Breast epithelium (tissue), 4 donors: Measurements from ENCODE around the gene STXBP4. TPM values are rescaled to one million over a fixed set of nuclear protein-coding genes. Genes with fewer than 3 reads are reported as not detected.

ENCODE experiments used
- DNase-seq, 2 donors: peaks; one replicate each; pipeline ENCODE4 v3.0.0-alpha.2; 2019; ENCODE audit warnings: low spot score in 2 of 2
- H3K27ac ChIP-seq, 2 donors: fragments of 200-600 bp; sonication (generic) in 1 of 2; one replicate each; pipeline ENCODE4 v1.5.1; 2016 to 2019; ENCODE audit warnings: mild to moderate bottlenecking in 1 of 2
- H3K27me3 ChIP-seq, 2 donors: fragments of 200-600 bp; sonication (generic) in 1 of 2; one replicate each; pipeline versions ENCODE4 v1.5.1 to v1.6.0; 2017 to 2019; ENCODE audit warnings: control low read depth in 1 of 2, mild to moderate bottlenecking in 1 of 2
- H3K36me3 ChIP-seq: fragments of 200-600 bp; one replicate; pipeline ENCODE4 v1.5.1; 2019
- H3K4me1 ChIP-seq, 2 donors: fragments of 200-600 bp; sonication (generic); one replicate each; pipeline ENCODE4 v1.5.1; 2016 to 2019; ENCODE audit warnings: control low read depth in 1 of 2
- H3K4me3 ChIP-seq, 3 donors: fragments of 200-600 bp; sonication (generic); 1 replicate in 2 of 3; 2 replicates in 1 of 3; pipeline ENCODE4 v1.5.1; 2016 to 2019; ENCODE audit warnings: mild to moderate bottlenecking in 3 of 3, moderate library complexity in 2 of 3
- H3K9me3 ChIP-seq, 2 donors: fragments of 200-600 bp; sonication (generic) in 1 of 2; one replicate each; pipeline ENCODE4 v1.5.1; 2016 to 2019; ENCODE audit warnings: control low read depth in 1 of 2
- POLR2A ChIP-seq: fragments of 450-650 bp; IDR thresholded peaks from one replicate; pipeline ENCODE4 v1.6.1; 2016; ENCODE audit warnings: antibody characterized with exemption, mild to moderate bottlenecking, moderate library complexity
- POLR2AphosphoS5 ChIP-seq, 3 donors: sonication (generic); formaldehyde crosslinking; IDR thresholded peaks; one replicate each; pipeline ENCODE4 v1.6.1; 2017; ENCODE audit warnings: antibody characterized with exemption in 3 of 3
- intact Hi-C: fragments of 100-400 bp; cut with DNase I; formaldehyde crosslinking; loops from one replicate; pipeline ENCODE4 v1.15.1; 2023; ENCODE audit warnings: low total_unique reads
- total RNA-seq, 3 donors: library from RNA; depleted of rRNA; stranded (reverse); fragments of >200 nt; gene quantifications; one replicate each; pipeline ENCODE4 v1.1.0, GENCODE V29; 2016
- TF ChIP-seq, protein P1 (sequence below), 3 donors: fragments of 450-650 bp; IDR thresholded peaks; one replicate each; pipeline ENCODE4 v1.5.1; 2016 to 2017; ENCODE audit warnings: antibody characterized with exemption in 3 of 3, mild to moderate bottlenecking in 3 of 3, moderate library complexity in 3 of 3

STXBP4 gene
- total RNA-seq, 3 donors from 2014 or later: 10.4 to 29.2 (median 20.2) TPM

DNA sequence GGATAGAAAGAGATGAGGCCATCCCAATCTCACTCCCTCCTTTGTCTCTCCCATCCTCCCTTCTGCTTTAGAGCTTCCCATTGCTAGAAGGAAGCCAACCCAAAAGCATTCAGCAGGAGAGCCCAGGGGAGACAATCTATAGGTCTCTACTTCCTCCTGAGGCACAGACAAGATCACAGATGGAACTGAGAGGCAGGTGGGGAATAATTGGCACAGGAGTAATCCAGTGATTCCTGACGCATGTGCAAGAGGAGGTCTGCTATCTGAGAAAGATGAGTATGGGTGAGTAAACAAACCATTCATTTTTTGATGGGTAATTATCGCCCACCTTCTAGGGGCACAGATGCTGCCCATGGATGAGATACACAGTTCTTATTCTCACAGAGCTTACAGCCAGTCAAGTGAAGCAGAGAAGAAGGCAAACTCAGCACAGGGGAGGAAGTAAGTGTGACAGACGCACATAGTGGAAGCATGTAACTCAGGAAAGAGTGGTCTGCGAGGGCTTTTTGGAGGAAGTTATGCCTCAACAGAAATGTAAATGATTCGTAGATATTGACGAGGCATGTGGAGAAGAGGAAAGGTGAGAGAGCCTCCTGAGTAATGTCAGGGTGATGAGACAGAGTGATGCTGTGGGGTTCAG is 207.3 kb downstream of the STXBP4 start:
- Histone ChIP-seq H3K4me3 (no peak overlapping the region), H3K9me3 (peaks cover 0 to 3% of the 10 kb centered on the region in 2 donors), H3K27ac (no peak overlapping the region), H3K4me1 (no peaks in the 10 kb centered on the region), H3K27me3 (no peaks in the 10 kb centered on the region), H3K36me3 (no peaks in the 10 kb centered on the region)
- DNase-seq: no peak
- TF ChIP-seq, protein P1, sequence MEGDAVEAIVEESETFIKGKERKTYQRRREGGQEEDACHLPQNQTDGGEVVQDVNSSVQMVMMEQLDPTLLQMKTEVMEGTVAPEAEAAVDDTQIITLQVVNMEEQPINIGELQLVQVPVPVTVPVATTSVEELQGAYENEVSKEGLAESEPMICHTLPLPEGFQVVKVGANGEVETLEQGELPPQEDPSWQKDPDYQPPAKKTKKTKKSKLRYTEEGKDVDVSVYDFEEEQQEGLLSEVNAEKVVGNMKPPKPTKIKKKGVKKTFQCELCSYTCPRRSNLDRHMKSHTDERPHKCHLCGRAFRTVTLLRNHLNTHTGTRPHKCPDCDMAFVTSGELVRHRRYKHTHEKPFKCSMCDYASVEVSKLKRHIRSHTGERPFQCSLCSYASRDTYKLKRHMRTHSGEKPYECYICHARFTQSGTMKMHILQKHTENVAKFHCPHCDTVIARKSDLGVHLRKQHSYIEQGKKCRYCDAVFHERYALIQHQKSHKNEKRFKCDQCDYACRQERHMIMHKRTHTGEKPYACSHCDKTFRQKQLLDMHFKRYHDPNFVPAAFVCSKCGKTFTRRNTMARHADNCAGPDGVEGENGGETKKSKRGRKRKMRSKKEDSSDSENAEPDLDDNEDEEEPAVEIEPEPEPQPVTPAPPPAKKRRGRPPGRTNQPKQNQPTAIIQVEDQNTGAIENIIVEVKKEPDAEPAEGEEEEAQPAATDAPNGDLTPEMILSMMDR (IDR thresholded peaks at IDR 0.05): no peak
- TF ChIP-seq POLR2A (no peak), POLR2AphosphoS5 (IDR thresholded peaks at IDR 0.05) (no peak)
- intact Hi-C loops: no loop called here

GRCh38 chr17:55177159-55177854 is 208.7 kb downstream of the STXBP4 start:
- Histone ChIP-seq H3K4me1 (no peaks in the 10 kb centered on the region), H3K4me3 (no peak overlapping the region), H3K9me3 (peaks cover 3 to 4% of the 10 kb centered on the region in 2 donors), H3K27ac (peak overlapping the region in 1 of 2 donors; percentile 21), H3K27me3 (no peaks in the 10 kb centered on the region), H3K36me3 (no peaks in the 10 kb centered on the region)
- intact Hi-C loops: no loop called here
- DNase-seq: no peak
- TF ChIP-seq, protein P1 (IDR thresholded peaks at IDR 0.05): no peak
- no peak for TF ChIP-seq POLR2A
- TF ChIP-seq POLR2AphosphoS5 (IDR thresholded peaks at IDR 0.05): no peak

DNA sequence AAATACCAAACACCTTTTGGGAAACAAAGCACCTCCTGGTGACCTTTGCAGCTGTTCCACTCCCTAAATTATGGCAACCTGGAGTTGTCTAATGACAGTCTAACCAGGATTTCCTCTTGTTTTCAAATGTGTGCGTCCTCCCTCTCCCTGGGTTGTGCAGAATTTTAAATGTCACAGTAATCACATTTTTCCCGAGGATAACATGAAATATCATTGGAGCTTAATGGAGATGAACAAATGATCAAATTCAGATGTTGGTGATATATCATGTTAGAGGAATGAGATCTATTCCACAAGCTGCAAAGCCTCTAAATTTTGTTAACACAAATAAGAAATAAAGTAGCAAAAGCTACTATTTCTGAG is 209.3 kb downstream of the STXBP4 start:
- no peak overlapping the region for H3K4me3 ChIP-seq
- no peaks in the 10 kb centered on the region for H3K36me3 ChIP-seq
- H3K27me3 ChIP-seq: no peaks in the 10 kb centered on the region
- no peak overlapping the region for H3K27ac ChIP-seq
- no peak for DNase-seq
- TF ChIP-seq POLR2A: no peak
- TF ChIP-seq POLR2AphosphoS5 (IDR thresholded peaks at IDR 0.05): no peak
- TF ChIP-seq, protein P1 (IDR thresholded peaks at IDR 0.05): no peak
- H3K9me3 ChIP-seq: peaks cover 3 to 8% of the 10 kb centered on the region in 2 donors
- no peaks in the 10 kb centered on the region for H3K4me1 ChIP-seq
- intact Hi-C loops: no loop called here

DNA sequence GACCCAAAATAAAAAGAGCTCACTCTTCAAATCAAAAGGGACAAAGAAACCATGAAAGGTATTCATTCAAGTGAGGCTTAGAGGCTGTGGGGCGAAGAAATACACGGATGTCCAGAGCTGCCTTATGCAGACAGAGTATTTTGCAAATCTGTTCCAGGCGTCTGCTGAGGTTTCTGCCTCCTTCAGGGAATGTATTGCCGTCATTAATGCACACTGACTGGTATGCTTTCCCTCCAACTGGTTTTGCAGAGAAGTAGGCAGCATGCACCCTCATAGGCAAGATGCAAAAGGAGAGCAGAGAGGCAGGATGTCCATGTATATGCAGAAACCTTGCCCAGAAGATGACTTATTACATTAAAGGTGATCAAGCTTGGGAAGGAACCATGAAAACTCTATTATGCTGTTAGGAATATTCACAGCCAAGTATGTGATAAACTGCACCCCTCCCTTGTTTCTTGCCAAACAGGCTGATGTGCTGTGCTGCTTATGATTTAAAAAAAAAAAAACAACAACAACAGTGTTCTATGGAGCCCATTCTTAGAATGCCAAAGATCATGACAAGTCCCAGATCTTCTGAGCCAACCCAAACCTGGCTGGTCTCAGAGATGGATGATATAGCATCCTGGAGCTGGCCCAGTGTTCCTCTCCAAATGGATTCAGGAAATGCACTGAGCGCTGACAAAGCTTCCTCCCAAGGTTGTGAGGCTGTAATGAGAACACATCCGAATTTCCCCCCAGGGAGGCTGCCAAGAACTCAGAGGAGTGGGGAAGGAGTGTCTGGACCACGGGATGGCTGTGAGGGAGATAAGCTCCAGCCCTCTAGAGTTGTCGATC is 218.6 kb downstream of the STXBP4 start:
- H3K36me3 ChIP-seq: no peaks in the 10 kb centered on the region
- H3K4me1 ChIP-seq: no peaks in the 10 kb centered on the region
- H3K9me3 ChIP-seq: peaks cover 0 to 6% of the 10 kb centered on the region in 2 donors
- intact Hi-C loops: no loop called here
- no peaks in the 10 kb centered on the region for H3K27me3 ChIP-seq
- no peak overlapping the region for H3K27ac ChIP-seq
- H3K4me3 ChIP-seq: no peak overlapping the region
- DNase-seq: no peak
- TF ChIP-seq POLR2AphosphoS5 (IDR thresholded peaks at IDR 0.05): no peak
- TF ChIP-seq, protein P1 (IDR thresholded peaks at IDR 0.05): no peak
- no peak for TF ChIP-seq POLR2A
